Measurements from ENCODE around the gene PGPEP1.
"Not testable (repeated sequence)": the region's sequence is repeated elsewhere in the genome, so short reads cannot be mapped to it uniquely, and the experiment has no call there.

The PGPEP1 gene

GRCh38 chr19:18397242-18398202 is 57.1 kb downstream of the PGPEP1 start, which contains the start of gene LRRC25:
Gene LRRC25 (minus strand): TSS chr19:18397622. CDS start chr19:18396963, 659 bp downstream.
- TF ChIP-seq JUND (IDR thresholded peaks at IDR 0.05; ENCODE audit: low read depth): no peak
- DNase-seq (ENCODE audit: low read depth in 1 of 2, low spot score in 1 of 2): no peak
- in situ Hi-C loops (cut with HindIII; ENCODE audit: low pct_unique_long_range_greater_than_20kb, low sequenced_read_pairs): no loop called here

DNA sequence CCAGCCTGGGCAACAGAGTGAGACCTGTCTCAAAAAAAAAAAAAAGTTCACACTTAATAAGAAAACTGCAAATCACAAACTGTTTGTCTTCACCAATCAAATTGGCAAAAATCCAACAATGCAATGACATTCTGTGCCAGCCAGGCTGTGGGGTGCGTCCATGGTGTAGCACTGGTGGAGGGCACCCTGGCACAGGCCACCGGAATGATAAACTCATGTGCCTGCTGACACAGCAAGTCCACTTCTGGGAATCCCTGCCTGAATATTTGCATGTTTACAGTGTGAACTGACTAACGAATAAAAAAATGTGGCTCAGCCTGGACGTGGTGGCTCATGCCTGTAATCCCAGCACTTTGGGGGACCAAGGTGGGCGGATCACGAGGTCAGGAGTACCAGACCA is 58.6 kb downstream of the PGPEP1 start:
- in situ Hi-C loops (cut with HindIII; ENCODE audit: low pct_unique_long_range_greater_than_20kb, low sequenced_read_pairs): no loop called here
- DNase-seq (ENCODE audit: low read depth in 1 of 2, low spot score in 1 of 2): no peak
- no peak for TF ChIP-seq JUND (IDR thresholded peaks at IDR 0.05; ENCODE audit: low read depth)

- in situ Hi-C loops (cut with HindIII; ENCODE audit: low pct_unique_long_range_greater_than_20kb, low sequenced_read_pairs): no loop called here
- DNase-seq (ENCODE audit: low read depth in 1 of 2, low spot score in 1 of 2): peak in 1 of 2 experiments; percentile 78
- no peak for TF ChIP-seq JUND (IDR thresholded peaks at IDR 0.05; ENCODE audit: low read depth)
These were observed 61.2 kb downstream of the PGPEP1 start for GRCh38 chr19:18401580-18402112.

GRCh38 chr19:18402455-18403248 is 62.3 kb downstream of the PGPEP1 start:
- DNase-seq (ENCODE audit: low read depth in 1 of 2, low spot score in 1 of 2); in situ Hi-C loops (cut with HindIII; ENCODE audit: low pct_unique_long_range_greater_than_20kb, low sequenced_read_pairs): not testable (repeated sequence)

- DNase-seq (ENCODE audit: low read depth in 1 of 2, low spot score in 1 of 2); in situ Hi-C loops (cut with HindIII; ENCODE audit: low pct_unique_long_range_greater_than_20kb, low sequenced_read_pairs): not testable (repeated sequence)
These were observed 65.4 kb downstream of the PGPEP1 start for GRCh38 chr19:18405754-18406153.

- no peak for DNase-seq (ENCODE audit: low read depth in 1 of 2, low spot score in 1 of 2)
- in situ Hi-C loops (cut with HindIII; ENCODE audit: low pct_unique_long_range_greater_than_20kb, low sequenced_read_pairs): no loop called here
- no peak for TF ChIP-seq JUND (IDR thresholded peaks at IDR 0.05; ENCODE audit: low read depth)
These were observed 66.4 kb downstream of the PGPEP1 start for GRCh38 chr19:18406749-18407148.

DNA sequence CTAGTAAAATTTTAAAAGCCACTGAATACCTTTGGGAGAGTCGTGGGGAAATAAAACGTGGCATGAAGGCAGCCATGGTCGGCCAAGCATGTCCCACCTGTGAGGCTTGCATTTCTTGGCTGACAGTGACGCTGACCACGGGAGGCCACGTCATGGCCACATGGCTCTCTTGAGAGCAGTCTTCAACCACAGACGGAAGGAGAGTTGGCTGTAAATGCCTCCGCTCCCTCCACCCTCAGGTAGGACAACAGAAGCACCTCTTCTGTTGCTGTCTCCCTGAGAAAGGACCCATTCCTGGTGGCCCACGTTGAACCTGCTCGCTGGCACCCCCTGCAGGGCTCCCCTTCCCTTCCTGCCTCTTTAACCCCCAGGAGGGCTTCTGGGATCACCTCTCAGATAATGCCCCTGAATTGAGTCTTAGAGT is 67.7 kb downstream of the PGPEP1 start:
- TF ChIP-seq JUND (IDR thresholded peaks at IDR 0.05; ENCODE audit: low read depth): no peak
- peak in 1 of 2 experiments; percentile 37 for DNase-seq (ENCODE audit: low read depth in 1 of 2, low spot score in 1 of 2)
- in situ Hi-C loops (cut with HindIII; ENCODE audit: low pct_unique_long_range_greater_than_20kb, low sequenced_read_pairs): no loop called here

- DNase-seq (ENCODE audit: low read depth in 1 of 2, low spot score in 1 of 2): no peak
These were observed 72.3 kb downstream of the PGPEP1 start for GRCh38 chr19:18412610-18413239.

DNA sequence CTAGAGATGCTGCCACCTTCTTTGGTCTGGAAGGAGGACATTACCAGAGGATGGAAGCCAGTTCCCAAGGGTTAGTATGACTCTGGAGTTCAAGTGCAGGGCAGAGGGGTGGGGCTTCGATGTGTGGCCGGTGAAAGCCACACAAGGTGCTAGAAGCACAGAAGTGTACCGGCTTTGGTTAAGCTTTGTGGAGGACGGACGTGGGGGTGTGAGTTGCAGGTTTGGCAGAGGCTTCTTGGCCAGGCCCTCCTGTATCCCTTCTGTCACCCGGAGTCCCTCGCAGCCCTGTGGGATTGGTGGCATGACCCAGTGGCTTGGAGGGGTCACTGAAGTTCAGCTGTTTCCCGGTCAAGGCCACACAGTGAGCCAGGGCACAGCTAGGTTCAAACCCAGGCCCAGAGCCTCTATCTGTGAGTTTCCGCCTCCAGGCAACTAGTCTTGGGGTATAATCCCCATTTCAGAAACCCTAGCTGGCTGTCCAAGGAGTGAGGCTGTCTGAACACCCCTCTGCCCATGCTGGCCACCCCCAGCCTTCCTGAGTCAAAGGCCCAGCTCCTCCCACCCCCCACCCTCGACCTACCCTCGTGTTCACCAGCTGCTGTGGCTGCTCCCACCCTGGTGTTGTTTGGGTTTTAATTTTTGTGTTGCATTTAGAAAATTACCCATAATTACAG is 74.2 kb downstream of the PGPEP1 start:
- no peak for TF ChIP-seq JUND (IDR thresholded peaks at IDR 0.05; ENCODE audit: low read depth)
- in situ Hi-C loops (cut with HindIII; ENCODE audit: low pct_unique_long_range_greater_than_20kb, low sequenced_read_pairs): no loop called here
- DNase-seq (ENCODE audit: low read depth in 1 of 2, low spot score in 1 of 2): peak in 1 of 2 experiments; percentile 52

More at GRCh38 chr19:18412610-18413239, 72.3 kb downstream of the PGPEP1 start:
- no peak for TF ChIP-seq JUND (IDR thresholded peaks at IDR 0.05; ENCODE audit: low read depth)
- in situ Hi-C loops (cut with HindIII; ENCODE audit: low pct_unique_long_range_greater_than_20kb, low sequenced_read_pairs): no loop called here

DNA sequence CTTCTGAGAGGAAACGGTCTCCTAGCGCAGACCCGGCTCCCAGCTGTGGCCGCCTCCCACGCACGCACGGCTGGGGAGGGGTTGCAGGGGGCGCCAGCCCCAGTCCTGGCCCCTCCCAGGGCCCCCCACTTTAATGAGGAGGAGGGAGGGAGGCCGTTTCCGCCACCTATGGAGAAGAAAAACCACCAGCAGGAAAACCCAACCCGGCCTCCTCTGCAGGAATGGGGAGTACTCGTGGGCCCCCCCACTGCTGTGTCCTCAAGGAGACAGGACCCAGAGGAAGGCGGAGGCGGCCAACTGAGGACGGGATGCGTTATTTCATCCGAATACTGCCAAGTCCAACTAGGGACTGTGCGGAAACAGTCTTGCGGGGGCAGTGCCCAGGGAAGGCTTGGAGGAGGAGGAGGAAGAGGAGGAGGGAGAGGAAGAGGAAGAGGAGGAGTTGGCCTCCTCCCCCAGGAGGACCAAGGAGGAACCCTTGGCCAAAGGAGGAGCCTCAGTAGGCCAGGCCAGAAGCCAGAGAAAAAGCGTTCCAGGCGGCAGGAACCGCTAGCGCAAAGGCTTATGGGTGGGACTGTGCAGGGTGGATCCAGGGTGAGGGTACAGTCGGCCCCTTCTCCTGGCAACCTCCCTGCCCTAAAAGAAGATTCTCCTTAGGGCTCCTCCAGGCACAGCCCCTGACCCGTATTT is 74.9 kb downstream of the PGPEP1 start:
- in situ Hi-C loops (cut with HindIII; ENCODE audit: low pct_unique_long_range_greater_than_20kb, low sequenced_read_pairs): no loop called here
- TF ChIP-seq JUND (IDR thresholded peaks at IDR 0.05; ENCODE audit: low read depth): no peak
- peak in 1 of 2 experiments; percentile 71 for DNase-seq (ENCODE audit: low read depth in 1 of 2, low spot score in 1 of 2)

GRCh38 chr19:18416778-18417249 is 76.4 kb downstream of the PGPEP1 start:
- no peak for TF ChIP-seq JUND (IDR thresholded peaks at IDR 0.05; ENCODE audit: low read depth)
- peak; percentile 65 to 86 for DNase-seq (ENCODE audit: low read depth in 1 of 2, low spot score in 1 of 2)
- in situ Hi-C loops (cut with HindIII; ENCODE audit: low pct_unique_long_range_greater_than_20kb, low sequenced_read_pairs): no loop called here
